Measurements from ENCODE around the gene IL9. TPM values are rescaled to one million over a fixed set of nuclear protein-coding genes. Genes with fewer than 3 reads are reported as not detected.

The IL9 gene
- total RNA-seq, 4 donors from 2014 or later = not detected

GRCh38 chr5:135937245-135937911 lies 41.7 kb upstream of the IL9 start:
- Histone ChIP-seq H3K4me3 (replicated peaks in 1 of 3) (no peak overlapping the region), H3K9me3 (no peaks in the 10 kb centered on the region), H3K27ac (no peak overlapping the region), H3K4me1 (no peaks in the 10 kb centered on the region), H3K27me3 (no peaks in the 10 kb centered on the region), H3K36me3 (no peaks in the 10 kb centered on the region)
- whole genome bisulfite sequencing, 2 donors = 89 to 94% methylated on average over 5 of the region's 5 CpGs
- no peak for TF ChIP-seq CTCF (IDR thresholded peaks at IDR 0.05)
- TF ChIP-seq POLR2A (IDR thresholded peaks at IDR 0.05) = no peak
- no peak for DNase-seq
- intact Hi-C loops (cut with DNase I) = no loop called here

- no peak overlapping the region for H3K27ac ChIP-seq
- intact Hi-C loops (cut with DNase I) = no loop called here
- H3K4me3 ChIP-seq (replicated peaks in 1 of 3) = no peak overlapping the region
- peaks cover 0 to 7% of the 10 kb centered on the region in 2 donors for H3K4me1 ChIP-seq
- DNase-seq = no peak
- TF ChIP-seq CTCF (IDR thresholded peaks at IDR 0.05) = no peak
- TF ChIP-seq POLR2A (IDR thresholded peaks at IDR 0.05) = no peak
- H3K36me3 ChIP-seq = no peaks in the 10 kb centered on the region
- WGBS, 2 donors = 35 to 41% methylated on average over 3 of the region's 3 CpGs
- H3K9me3 ChIP-seq = no peaks in the 10 kb centered on the region
- no peaks in the 10 kb centered on the region for H3K27me3 ChIP-seq
These were observed 39.3 kb upstream of the IL9 start for GRCh38 chr5:135934939-135935338.

DNA sequence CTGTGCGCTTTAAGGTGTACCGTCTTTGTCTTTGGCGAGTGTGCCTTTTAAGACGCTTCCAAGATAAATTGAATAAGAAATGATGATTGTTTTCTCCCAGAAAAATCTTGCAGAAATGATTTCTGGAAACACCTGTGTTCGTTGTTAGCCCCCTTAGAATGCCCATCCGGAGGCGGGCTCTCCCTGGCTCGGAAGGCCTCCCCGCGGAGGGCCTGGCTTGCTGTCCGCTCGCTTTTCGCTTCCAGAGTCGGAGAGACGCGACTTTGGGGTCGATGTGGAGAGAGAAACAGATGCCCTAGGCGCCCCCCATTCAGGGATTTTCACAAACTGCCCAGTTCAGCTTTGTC lies 35.3 kb upstream of the IL9 start:
- DNase-seq = no peak
- Histone ChIP-seq H3K36me3 (no peaks in the 10 kb centered on the region), H3K4me1 (peaks cover 0 to 10% of the 10 kb centered on the region in 2 donors), H3K27ac (no peak overlapping the region), H3K27me3 (no peaks in the 10 kb centered on the region), H3K4me3 (replicated peaks in 1 of 3) (no peak overlapping the region), H3K9me3 (no peaks in the 10 kb centered on the region)
- intact Hi-C loops (cut with DNase I) = no loop called here
- TF ChIP-seq POLR2A (IDR thresholded peaks at IDR 0.05) = no peak
- TF ChIP-seq CTCF (IDR thresholded peaks at IDR 0.05) = no peak
- WGBS, 2 donors = 46 to 48% methylated on average over 18 of the region's 18 CpGs

GRCh38 chr5:135930029-135930948 lies 34.6 kb upstream of the IL9 start:
- Histone ChIP-seq H3K4me1 (peaks cover 0 to 10% of the 10 kb centered on the region in 2 donors), H3K36me3 (no peaks in the 10 kb centered on the region), H3K4me3 (replicated peaks in 1 of 3) (peak overlapping the region in 1 of 3 donors; percentile 15), H3K27ac (no peak overlapping the region), H3K27me3 (no peaks in the 10 kb centered on the region), H3K9me3 (no peaks in the 10 kb centered on the region)
- TF ChIP-seq CTCF (IDR thresholded peaks at IDR 0.05) = peak in 1 of 6 experiments; percentile 8
- TF ChIP-seq POLR2A (IDR thresholded peaks at IDR 0.05) = no peak
- WGBS, 2 donors = 6 to 10% methylated on average over 8 to 34 of the region's 99 CpGs
- intact Hi-C loops (cut with DNase I) = no loop called here
- peak; percentile 4 to 7 for DNase-seq

- 80 to 83% methylated on average over 1 of the region's 1 CpG for WGBS, 2 donors
- TF ChIP-seq POLR2A (IDR thresholded peaks at IDR 0.05) (no peak), CTCF (IDR thresholded peaks at IDR 0.05) (no peak)
- Histone ChIP-seq H3K4me3 (replicated peaks in 1 of 3) (no peak overlapping the region), H3K9me3 (no peaks in the 10 kb centered on the region), H3K27ac (no peak overlapping the region), H3K36me3 (no peaks in the 10 kb centered on the region), H3K4me1 (no peaks in the 10 kb centered on the region), H3K27me3 (no peaks in the 10 kb centered on the region)
- intact Hi-C loops (cut with DNase I) = no loop called here
- no peak for DNase-seq
These were observed 25.7 kb upstream of the IL9 start for GRCh38 chr5:135921388-135921787.
